ENCODE measurements around the gene SPTBN4. TPM values are rescaled to one million over a fixed set of nuclear protein-coding genes. Genes with fewer than 3 reads are reported as not detected.

SPTBN4 gene
- total and polyA plus RNA-seq, 2 donors (not counting 1 experiment from before 2014, with no cell fraction given): 0.03 to 0.67 TPM

DNA sequence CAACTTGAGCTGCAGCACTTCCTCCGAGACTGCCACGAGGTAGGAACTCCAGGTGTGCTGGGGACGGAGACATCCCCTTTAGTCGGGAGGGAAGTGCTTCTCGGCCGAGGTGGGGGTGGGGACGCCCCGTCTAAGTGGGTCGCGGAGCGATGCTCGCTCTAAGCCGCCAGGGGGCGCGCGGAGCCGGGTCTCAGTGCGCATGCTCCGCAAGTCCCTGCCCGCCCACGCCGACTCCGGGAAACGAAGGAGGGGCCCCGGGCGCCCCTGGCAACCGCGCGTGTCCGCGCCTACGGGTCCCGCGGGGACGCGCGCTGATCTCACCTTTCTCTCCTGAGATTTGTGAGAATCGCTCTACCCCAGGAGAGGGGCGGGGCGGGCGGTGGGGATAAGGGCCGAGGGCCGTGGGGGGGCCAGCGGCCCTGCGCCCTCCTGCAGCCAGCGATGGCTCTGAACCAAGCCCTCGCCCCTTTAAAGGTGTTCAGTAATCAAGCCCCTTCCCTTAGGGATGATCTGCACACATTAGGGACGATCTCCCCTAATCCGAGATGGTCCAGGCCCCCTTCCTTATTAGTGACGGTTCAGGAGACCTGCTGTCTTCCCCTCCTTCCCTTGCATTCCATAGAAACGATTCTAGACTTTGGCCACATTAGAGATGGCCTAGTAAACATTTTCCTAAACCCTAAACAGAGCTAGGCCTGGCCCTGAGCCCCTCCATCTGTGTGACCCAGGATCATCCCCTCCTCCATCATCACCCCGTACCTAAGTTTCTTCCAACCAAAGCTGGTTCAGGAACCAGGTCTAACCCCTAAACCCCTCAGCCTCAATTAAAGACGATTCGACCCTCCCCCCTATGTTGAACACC, 62.5 kb downstream of the SPTBN4 start:
- Mint-ChIP-seq H3K9me3 (ENCODE audit: insufficient read depth) (no peaks in the 10 kb centered on the region), H3K4me1 (peaks cover 13% of the 10 kb centered on the region), H3K27me3 (peaks cover 44% of the 10 kb centered on the region), H3K27ac (peak overlapping the region; percentile 64), H3K4me3 (peak overlapping the region; percentile 82)
- H3K4me2 ChIP-seq (replicated peaks; ENCODE audit: low read depth, low read length, poor library complexity, severe bottlenecking): peak overlapping the region; percentile 89
- H3K4me3 ChIP-seq (ENCODE audit: control extremely low read depth in 1 of 5, extremely low read depth in 1 of 5, insufficient read depth in 1 of 5, low read depth in 2 of 5, low read length in 4 of 5): peak overlapping the region; percentile 9 to 69 (median 41)
- H3K36me3 ChIP-seq (replicated peaks in 1 of 2; ENCODE audit: control extremely low read depth in 1 of 2, control insufficient read depth in 1 of 2, extremely low read depth in 1 of 2, insufficient read depth in 2 of 2, low read length in 1 of 2): no peaks in the 10 kb centered on the region
- TF ChIP-seq EZH2 (IDR thresholded peaks at IDR 0.05; ENCODE audit: borderline replicate concordance, insufficient read depth, low read depth, low read length, poor library complexity, severe bottlenecking): no peak
- TF ChIP-seq, protein P1, sequence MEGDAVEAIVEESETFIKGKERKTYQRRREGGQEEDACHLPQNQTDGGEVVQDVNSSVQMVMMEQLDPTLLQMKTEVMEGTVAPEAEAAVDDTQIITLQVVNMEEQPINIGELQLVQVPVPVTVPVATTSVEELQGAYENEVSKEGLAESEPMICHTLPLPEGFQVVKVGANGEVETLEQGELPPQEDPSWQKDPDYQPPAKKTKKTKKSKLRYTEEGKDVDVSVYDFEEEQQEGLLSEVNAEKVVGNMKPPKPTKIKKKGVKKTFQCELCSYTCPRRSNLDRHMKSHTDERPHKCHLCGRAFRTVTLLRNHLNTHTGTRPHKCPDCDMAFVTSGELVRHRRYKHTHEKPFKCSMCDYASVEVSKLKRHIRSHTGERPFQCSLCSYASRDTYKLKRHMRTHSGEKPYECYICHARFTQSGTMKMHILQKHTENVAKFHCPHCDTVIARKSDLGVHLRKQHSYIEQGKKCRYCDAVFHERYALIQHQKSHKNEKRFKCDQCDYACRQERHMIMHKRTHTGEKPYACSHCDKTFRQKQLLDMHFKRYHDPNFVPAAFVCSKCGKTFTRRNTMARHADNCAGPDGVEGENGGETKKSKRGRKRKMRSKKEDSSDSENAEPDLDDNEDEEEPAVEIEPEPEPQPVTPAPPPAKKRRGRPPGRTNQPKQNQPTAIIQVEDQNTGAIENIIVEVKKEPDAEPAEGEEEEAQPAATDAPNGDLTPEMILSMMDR (IDR thresholded peaks at IDR 0.05): peak; percentile 91
- no peak overlapping the region for H3K27ac ChIP-seq (ENCODE audit: low read length in 2 of 2)
- 3% methylated on average over 52 of the region's 54 CpGs for WGBS (ENCODE audit: insufficient coverage)
- H4K20me1 ChIP-seq (ENCODE audit: control insufficient read depth, insufficient read depth, low read length, poor library complexity, severe bottlenecking): no peaks in the 10 kb centered on the region
- peaks cover 13 to 14% of the 10 kb centered on the region in 2 donors for H3K4me1 ChIP-seq (ENCODE audit: control insufficient read depth in 2 of 2, insufficient read depth in 2 of 2, low read length in 2 of 2)
- peak; percentile 95 for DNase-seq
- POLR2A ChIA-PET: interaction anchor here (0.7 kb wide), 1 partner anchor 85 kb away, joined by 4 read pairs; the partner anchor contains the start of gene SERTAD3
- intact Hi-C loops (cut with micrococcal nuclease): loop anchor here (1.0 to 5.0 kb wide), 7 partner anchors 47 to 1068 kb away; partner anchors contain the start of genes BLVRB, MAP3K10 and SHKBP1
- peaks cover 0 to 35% (median 18%) of the 10 kb centered on the region in 4 experiments for H3K27me3 ChIP-seq (replicated peaks in 1 of 4; ENCODE audit: control extremely low read depth in 1 of 4, control insufficient read depth in 3 of 4, insufficient read depth in 4 of 4, low read length in 3 of 4)
- CTCF ChIA-PET: interaction anchor here (0.5 to 1.7 kb wide), 9 partner anchors 11 to 224 kb away, joined by 3 to 6 read pairs (median 4); no protein-coding TSS in a partner anchor
- ATAC-seq (ENCODE audit: low read depth): peak; percentile 91
- H3K9ac ChIP-seq (ENCODE audit: low read length): peak overlapping the region; percentile 65
- H2AFZ ChIP-seq (ENCODE audit: insufficient read depth, low read depth, low read length, poor library complexity, severe bottlenecking): peak overlapping the region; percentile 60
- H3K9me3 ChIP-seq (ENCODE audit: control extremely low read depth in 1 of 3, control insufficient read depth in 2 of 3, insufficient read depth in 1 of 3, low read length in 2 of 3): peaks cover 0 to 26% (median 3%) of the 10 kb centered on the region in 3 donors
- no peaks in the 10 kb centered on the region for H3K79me2 ChIP-seq (ENCODE audit: control insufficient read depth, insufficient read depth, low read length)

All from B cell (primary cell).